Measurements from ENCODE around the gene PDPN. TPM values are rescaled to one million over a fixed set of nuclear protein-coding genes. Genes with fewer than 3 reads are reported as not detected.

PDPN gene
- total RNA-seq, 2 experiments from 2014 or later, result not detected

GRCh38 chr1:13570924-13571323 lies 12.7 kb upstream of the PDPN start:
- Histone ChIP-seq H3K9me3 (ENCODE audit: control insufficient read depth in 1 of 2, insufficient read depth in 1 of 2, low read length in 2 of 2) (no peaks in the 10 kb centered on the region), H3K4me3 (ENCODE audit: low read length) (no peak overlapping the region), H3K36me3 (ENCODE audit: insufficient read depth, low read length) (no peaks in the 10 kb centered on the region), H3K4me1 (ENCODE audit: insufficient read depth, low read length) (no peaks in the 10 kb centered on the region), H3K27ac (ENCODE audit: low read depth in 1 of 2, low read length in 2 of 2) (no peak overlapping the region), H3K27me3 (ENCODE audit: control insufficient read depth in 1 of 2, insufficient read depth in 2 of 2, low read length in 2 of 2) (peaks cover 0 to 2% of the 10 kb centered on the region in 2 experiments)
- H3K4me1 Mint-ChIP-seq (ENCODE audit: low read depth), result no peaks in the 10 kb centered on the region
- no peaks in the 10 kb centered on the region for H3K36me3 Mint-ChIP-seq (ENCODE audit: low read depth)
- H3K4me3 Mint-ChIP-seq, result no peak overlapping the region
- peak in 1 of 14 experiments; percentile 5 for DNase-seq
- no peak overlapping the region for H3K27ac Mint-ChIP-seq
- no peak for TF ChIP-seq CTCF (IDR thresholded peaks at IDR 0.05)
- ATAC-seq (ENCODE audit: poor library complexity), result no peak
- H3K9me3 Mint-ChIP-seq, result no peaks in the 10 kb centered on the region
- ChIA-PET POLR2A (no interaction called here), CTCF (no interaction called here)
- H3K27me3 Mint-ChIP-seq, result peaks cover 19% of the 10 kb centered on the region
- intact Hi-C loops (cut with DNase I, micrococcal nuclease), result no loop called here

GRCh38 chr1:13573586-13573985 lies 10.0 kb upstream of the PDPN start:
- Histone ChIP-seq H3K36me3 (ENCODE audit: insufficient read depth, low read length) (no peaks in the 10 kb centered on the region), H3K27ac (ENCODE audit: low read depth in 1 of 2, low read length in 2 of 2) (no peak overlapping the region), H3K4me1 (ENCODE audit: insufficient read depth, low read length) (no peaks in the 10 kb centered on the region), H3K9me3 (ENCODE audit: control insufficient read depth in 1 of 2, insufficient read depth in 1 of 2, low read length in 2 of 2) (no peaks in the 10 kb centered on the region), H3K4me3 (ENCODE audit: low read length) (no peak overlapping the region), H3K27me3 (ENCODE audit: control insufficient read depth in 1 of 2, insufficient read depth in 2 of 2, low read length in 2 of 2) (peaks cover 0 to 9% of the 10 kb centered on the region in 2 experiments)
- H3K4me3 Mint-ChIP-seq, result no peak overlapping the region
- intact Hi-C loops (cut with DNase I, micrococcal nuclease), result no loop called here
- ATAC-seq (ENCODE audit: poor library complexity) (no peak), DNase-seq (no peak)
- peaks cover 39% of the 10 kb centered on the region for H3K27me3 Mint-ChIP-seq
- ChIA-PET CTCF (no interaction called here), POLR2A (no interaction called here)
- H3K27ac Mint-ChIP-seq, result no peak overlapping the region
- no peak for TF ChIP-seq CTCF (IDR thresholded peaks at IDR 0.05)
- no peaks in the 10 kb centered on the region for H3K4me1 Mint-ChIP-seq (ENCODE audit: low read depth)
- H3K9me3 Mint-ChIP-seq, result no peaks in the 10 kb centered on the region
- no peaks in the 10 kb centered on the region for H3K36me3 Mint-ChIP-seq (ENCODE audit: low read depth)

- intact Hi-C loops (cut with DNase I, micrococcal nuclease), result no loop called here
- CTCF ChIA-PET, result no interaction called here
- no peaks in the 10 kb centered on the region for H3K4me1 ChIP-seq (ENCODE audit: insufficient read depth, low read length)
- Mint-ChIP-seq H3K9me3 (no peaks in the 10 kb centered on the region), H3K4me3 (no peak overlapping the region), H3K4me1 (ENCODE audit: low read depth) (no peaks in the 10 kb centered on the region), H3K27ac (no peak overlapping the region), H3K27me3 (peaks cover 65% of the 10 kb centered on the region), H3K36me3 (ENCODE audit: low read depth) (no peaks in the 10 kb centered on the region)
- H3K27ac ChIP-seq (ENCODE audit: low read depth in 1 of 2, low read length in 2 of 2), result no peak overlapping the region
- no peaks in the 10 kb centered on the region for H3K36me3 ChIP-seq (ENCODE audit: insufficient read depth, low read length)
- no peak overlapping the region for H3K4me3 ChIP-seq (ENCODE audit: low read length)
- no peaks in the 10 kb centered on the region for H3K9me3 ChIP-seq (ENCODE audit: control insufficient read depth in 1 of 2, insufficient read depth in 1 of 2, low read length in 2 of 2)
- POLR2A ChIA-PET, result no interaction called here
- DNase-seq (no peak), ATAC-seq (ENCODE audit: poor library complexity) (no peak)
- TF ChIP-seq CTCF (IDR thresholded peaks at IDR 0.05), result no peak
- peaks cover 15 to 17% of the 10 kb centered on the region in 2 experiments for H3K27me3 ChIP-seq (ENCODE audit: control insufficient read depth in 1 of 2, insufficient read depth in 2 of 2, low read length in 2 of 2)
Measured at GRCh38 chr1:13576926-13577325, 6.7 kb upstream of the PDPN start.

All from CD4-positive, alpha-beta T cell (primary cell).